Fibroblast of the aortic adventitia (primary cell): Measurements from ENCODE around the gene GRB7. TPM values are rescaled to one million over a fixed set of nuclear protein-coding genes. Genes with fewer than 3 reads are reported as not detected.
"Not testable (repeated sequence)": the region's sequence is repeated elsewhere in the genome, so short reads cannot be mapped to it uniquely, and the experiment has no call there.

Experiments used
- DNase-seq: peaks from one replicate; pipeline ENCODE4 v3.0.0-alpha.2; 2010; ENCODE audit warnings: low read depth
- H3K4me3 ChIP-seq: 2 replicates; pipeline ENCODE4 v1.5.1; 2011; ENCODE audit warnings: low read depth, mild to moderate bottlenecking, control low read depth, low read length, moderate library complexity
- total RNA-seq: library from RNA; depleted of rRNA; stranded (reverse); fragments of >200 nt; gene quantifications from 2 replicates; pipeline ENCODE4 v1.2.3, GENCODE V29; 2012; ENCODE audit warnings: low replicate concordance
- TF ChIP-seq, protein P1 (sequence below): IDR thresholded peaks from 2 replicates; pipeline ENCODE4 v1.5.1; 2011; ENCODE audit warnings: mild to moderate bottlenecking, low read length, control low read depth, inconsistent platforms; ENCODE audit not compliant: insufficient read depth

The GRB7 gene
- total RNA-seq, 1 donor, result 1.7 TPM

GRCh38 chr17:39746145-39746461 is 8.4 kb downstream of the GRB7 start:
- DNase-seq, result no peak
- TF ChIP-seq, protein P1, sequence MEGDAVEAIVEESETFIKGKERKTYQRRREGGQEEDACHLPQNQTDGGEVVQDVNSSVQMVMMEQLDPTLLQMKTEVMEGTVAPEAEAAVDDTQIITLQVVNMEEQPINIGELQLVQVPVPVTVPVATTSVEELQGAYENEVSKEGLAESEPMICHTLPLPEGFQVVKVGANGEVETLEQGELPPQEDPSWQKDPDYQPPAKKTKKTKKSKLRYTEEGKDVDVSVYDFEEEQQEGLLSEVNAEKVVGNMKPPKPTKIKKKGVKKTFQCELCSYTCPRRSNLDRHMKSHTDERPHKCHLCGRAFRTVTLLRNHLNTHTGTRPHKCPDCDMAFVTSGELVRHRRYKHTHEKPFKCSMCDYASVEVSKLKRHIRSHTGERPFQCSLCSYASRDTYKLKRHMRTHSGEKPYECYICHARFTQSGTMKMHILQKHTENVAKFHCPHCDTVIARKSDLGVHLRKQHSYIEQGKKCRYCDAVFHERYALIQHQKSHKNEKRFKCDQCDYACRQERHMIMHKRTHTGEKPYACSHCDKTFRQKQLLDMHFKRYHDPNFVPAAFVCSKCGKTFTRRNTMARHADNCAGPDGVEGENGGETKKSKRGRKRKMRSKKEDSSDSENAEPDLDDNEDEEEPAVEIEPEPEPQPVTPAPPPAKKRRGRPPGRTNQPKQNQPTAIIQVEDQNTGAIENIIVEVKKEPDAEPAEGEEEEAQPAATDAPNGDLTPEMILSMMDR, result no peak
- H3K4me3 ChIP-seq, result no peak overlapping the region

- TF ChIP-seq, protein P1, result no peak
- DNase-seq, result no peak
- H3K4me3 ChIP-seq, result no peak overlapping the region
Observed at GRCh38 chr17:39747745-39748144, 10.0 kb downstream of the GRB7 start.

GRCh38 chr17:39748444-39749034 is 10.8 kb downstream of the GRB7 start:
- H3K4me3 ChIP-seq, DNase-seq: not testable (repeated sequence)

DNA sequence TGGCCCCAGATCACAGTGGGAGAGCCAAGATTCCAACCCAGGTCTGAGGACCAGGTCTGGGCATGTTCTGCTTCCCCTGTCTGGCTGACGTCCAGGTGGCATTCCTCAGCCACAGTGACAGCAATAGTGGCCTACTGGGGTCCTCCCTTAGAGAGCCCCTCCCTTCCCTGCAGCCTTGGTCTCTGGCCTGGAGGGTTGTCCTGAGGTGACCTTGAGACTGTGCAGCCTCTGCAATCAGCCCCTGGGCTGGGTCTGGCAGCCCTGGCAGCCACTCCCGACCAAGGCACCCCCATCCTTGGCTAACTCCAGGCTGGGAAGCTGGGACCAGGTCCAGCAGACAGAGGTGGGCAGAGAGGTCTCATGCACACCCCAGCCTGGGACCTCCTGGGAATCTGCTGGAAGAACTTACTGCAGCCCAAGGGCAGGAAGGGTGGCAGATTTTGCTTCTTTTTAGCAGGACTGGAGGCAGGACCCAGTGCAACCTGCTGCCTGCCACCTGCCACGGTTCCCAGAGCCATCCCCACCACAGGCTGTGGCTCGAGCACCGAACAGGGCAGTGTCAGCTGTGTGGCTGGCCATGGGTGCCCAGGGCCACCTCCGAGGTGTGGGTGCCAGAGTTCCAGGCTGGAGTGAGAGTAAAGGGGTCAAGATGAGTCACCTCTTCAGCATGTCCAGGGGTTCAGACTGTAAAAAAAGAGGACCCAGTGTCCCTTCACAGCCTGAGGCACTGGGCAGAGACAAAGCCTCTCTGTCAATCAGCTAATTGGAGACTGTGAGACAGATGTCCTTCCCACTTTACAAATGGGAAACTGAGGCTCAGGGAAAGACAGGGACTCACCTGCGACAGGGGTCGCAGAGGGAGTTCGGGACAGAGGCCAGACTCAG is 12.6 kb downstream of the GRB7 start:
- no peak for DNase-seq
- H3K4me3 ChIP-seq, result no peak overlapping the region
- TF ChIP-seq, protein P1, result no peak

DNA sequence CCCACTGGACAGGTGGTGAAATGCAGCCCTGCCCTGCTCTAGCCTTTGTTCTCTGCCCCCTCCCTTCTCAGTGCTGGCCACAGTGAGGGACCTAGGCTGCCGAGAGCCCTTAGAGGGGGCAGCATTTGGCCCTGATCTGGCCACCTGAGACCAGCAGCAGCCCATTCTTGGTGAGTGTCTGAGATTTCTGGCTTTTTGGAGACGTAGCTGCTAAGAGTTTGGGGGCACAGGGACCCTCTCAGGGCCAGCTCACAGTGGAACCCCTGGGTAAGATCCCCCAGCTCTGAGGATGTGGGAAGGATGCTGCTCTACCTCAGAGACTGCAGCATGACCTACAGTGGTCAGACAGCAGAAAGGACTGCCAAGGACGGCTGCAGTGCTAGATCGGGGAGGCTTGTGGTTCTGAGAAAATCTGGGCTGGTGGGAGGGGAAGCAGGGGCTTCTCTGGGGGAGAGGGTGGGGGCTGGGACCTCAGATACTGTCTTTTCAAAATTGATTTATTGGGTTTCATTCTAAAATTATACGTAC is 13.3 kb downstream of the GRB7 start:
- DNase-seq, result no peak
- H3K4me3 ChIP-seq, result no peak overlapping the region
- TF ChIP-seq, protein P1, result no peak

DNA sequence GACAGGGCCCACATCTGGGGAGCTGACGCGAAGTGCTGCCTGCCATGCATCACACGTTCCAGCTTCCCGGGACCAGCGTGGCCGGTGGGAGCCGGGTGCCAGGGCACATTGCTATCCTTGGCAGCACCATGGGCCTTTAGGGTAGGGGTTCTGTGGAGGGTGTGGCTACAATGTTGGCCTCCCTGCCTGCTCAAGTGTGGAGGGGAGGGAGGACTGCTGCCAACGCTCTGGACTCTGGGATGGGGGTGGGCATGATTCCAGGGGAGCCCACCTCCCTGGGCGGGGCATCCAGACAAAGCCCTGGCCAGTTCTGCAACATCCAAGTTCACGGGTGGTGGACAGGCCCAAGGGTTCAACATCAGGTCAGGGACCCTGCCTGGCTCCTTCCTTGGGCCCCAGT is 13.9 kb downstream of the GRB7 start:
- no peak overlapping the region for H3K4me3 ChIP-seq
- TF ChIP-seq, protein P1, result no peak
- no peak for DNase-seq

GRCh38 chr17:39752241-39752881 is 14.6 kb downstream of the GRB7 start:
- no peak overlapping the region for H3K4me3 ChIP-seq
- TF ChIP-seq, protein P1, result no peak
- no peak for DNase-seq
